ENCODE data around the gene NUDT16L1. TPM values are rescaled to one million over a fixed set of nuclear protein-coding genes. Genes with fewer than 3 reads are reported as not detected.

NUDT16L1 gene
- total RNA-seq, 1 donor from 2014 or later = 81.4 TPM

Small RNA genes lying within 50 kb of the gene (microRNA-seq; reads per million reads assigned to microRNA genes)
- not detected for gene MIR6769A

Other genes starting within 250 kb of the NUDT16L1 start
- gene NMRAL1, start 218.9 kb upstream of the NUDT16L1 start, total RNA-seq = 22.6 and 35.8 TPM in 2 replicates
- gene HMOX2, start 217.2 kb upstream of the NUDT16L1 start, total RNA-seq = 35.4 and 37.5 TPM in 2 replicates
- gene CDIP1, start 154.8 kb upstream of the NUDT16L1 start, total RNA-seq = 30.6 and 38.4 TPM in 2 replicates
- 0.11 and 0.16 TPM in 2 replicates for gene C16orf96, start 137.2 kb upstream of the NUDT16L1 start, total RNA-seq
- 10.0 and 12.8 TPM in 2 replicates for gene UBALD1, start 78.7 kb upstream of the NUDT16L1 start, total RNA-seq
- gene MGRN1, start 68.7 kb upstream of the NUDT16L1 start, total RNA-seq = 31.9 and 33.6 TPM in 2 replicates
- gene ANKS3, start 40.7 kb downstream of the NUDT16L1 start, total RNA-seq = 16.8 and 18.0 TPM in 2 replicates
- gene DNAAF8, start 41.0 kb downstream of the NUDT16L1 start, total RNA-seq = 0.91 and 1.1 TPM in 2 replicates
- gene ZNF500, start 73.6 kb downstream of the NUDT16L1 start, total RNA-seq = 10.9 and 16.1 TPM in 2 replicates
- gene SEPTIN12, start 94.8 kb downstream of the NUDT16L1 start, total RNA-seq = not detected in 2 replicates
- not detected in 2 replicates for gene SMIM22, start 101.8 kb downstream of the NUDT16L1 start, total RNA-seq
- gene ROGDI, start 109.1 kb downstream of the NUDT16L1 start, total RNA-seq = 21.1 and 46.6 TPM in 2 replicates
- 39.7 and 56.3 TPM in 2 replicates for gene GLYR1, start 153.7 kb downstream of the NUDT16L1 start, total RNA-seq
- 35.4 and 52.2 TPM in 2 replicates for gene UBN1, start 153.9 kb downstream of the NUDT16L1 start, total RNA-seq
- 5.9 and 25.4 TPM in 2 replicates for gene PPL, start 243.6 kb downstream of the NUDT16L1 start, total RNA-seq